Medulla oblongata (tissue), 1 donor: ENCODE data around the gene CEP152.

ENCODE experiments used
- DNase-seq: peaks from one replicate; pipeline ENCODE4 v3.0.0-alpha.2; 2015; ENCODE audit errors: extremely low spot score

The CEP152 gene

DNA sequence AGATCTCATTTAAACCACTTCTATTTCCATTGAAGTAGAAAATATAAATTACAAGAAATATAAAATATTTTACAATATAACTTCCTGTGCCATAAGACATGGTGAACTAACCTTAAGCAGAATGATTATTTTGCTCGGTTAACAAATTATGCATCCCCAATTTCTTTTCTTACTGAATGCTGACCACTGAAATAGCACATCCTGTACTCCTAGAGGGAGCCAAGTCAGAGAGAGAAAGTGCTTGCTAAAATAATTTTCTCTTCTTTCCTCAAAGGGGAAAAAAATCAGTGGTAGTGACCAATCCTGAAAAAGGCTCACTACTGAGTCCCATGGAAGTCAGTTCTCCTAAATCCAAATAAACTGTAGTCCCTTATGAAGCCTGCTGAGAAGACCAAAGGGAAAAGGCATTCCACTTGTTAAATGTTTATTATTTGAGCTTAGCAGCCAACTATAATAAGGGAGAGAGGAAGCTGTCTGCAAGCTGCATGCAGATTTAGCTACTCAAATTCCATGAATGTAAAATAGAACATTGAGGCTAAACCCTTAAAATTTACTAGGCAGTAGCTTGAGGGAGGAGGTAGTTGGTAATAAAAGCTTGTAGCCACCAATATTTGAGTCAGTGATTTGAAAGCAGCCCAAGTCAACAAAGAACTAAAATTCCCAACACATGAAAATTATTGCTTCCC is 33.1 kb downstream of the CEP152 start:
- DNase-seq, result no peak

DNA sequence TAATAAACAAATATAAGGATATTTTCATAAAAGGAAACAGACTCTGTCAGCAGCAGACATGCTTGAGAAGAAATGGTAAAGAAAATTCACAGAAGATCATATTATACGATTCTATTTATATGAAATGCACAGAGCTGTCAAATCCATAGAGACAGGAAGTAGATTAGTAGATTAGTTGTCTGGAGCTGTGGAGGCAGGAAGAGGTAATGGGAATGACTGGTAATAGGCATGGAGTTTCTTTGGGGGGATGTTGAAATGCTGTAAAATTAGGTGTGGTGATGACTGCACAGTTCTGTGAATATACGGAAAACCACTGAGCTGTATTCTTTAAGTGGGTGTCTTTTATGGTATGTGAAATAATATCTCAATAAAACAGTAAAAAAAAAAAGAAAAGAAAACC is 35.3 kb downstream of the CEP152 start:
- DNase-seq, result no peak

DNA sequence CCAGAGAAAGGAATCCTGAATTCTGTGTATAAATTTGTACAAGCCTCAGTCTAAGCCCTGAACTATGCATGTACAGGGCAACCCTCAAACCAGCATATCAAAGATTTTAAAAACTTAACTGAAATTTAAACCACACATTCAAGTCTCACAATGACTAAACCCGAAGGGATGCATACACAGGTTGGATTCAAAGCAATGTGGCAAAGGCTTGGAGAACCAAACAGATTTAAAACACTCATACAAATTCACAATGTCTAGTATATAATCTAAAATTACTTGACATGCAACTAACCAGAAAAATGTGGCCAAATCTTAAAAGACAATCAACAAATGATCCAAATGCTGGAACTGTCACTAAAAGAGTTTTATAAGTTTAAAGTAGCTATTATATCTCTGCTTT is 36.4 kb downstream of the CEP152 start:
- no peak for DNase-seq

DNA sequence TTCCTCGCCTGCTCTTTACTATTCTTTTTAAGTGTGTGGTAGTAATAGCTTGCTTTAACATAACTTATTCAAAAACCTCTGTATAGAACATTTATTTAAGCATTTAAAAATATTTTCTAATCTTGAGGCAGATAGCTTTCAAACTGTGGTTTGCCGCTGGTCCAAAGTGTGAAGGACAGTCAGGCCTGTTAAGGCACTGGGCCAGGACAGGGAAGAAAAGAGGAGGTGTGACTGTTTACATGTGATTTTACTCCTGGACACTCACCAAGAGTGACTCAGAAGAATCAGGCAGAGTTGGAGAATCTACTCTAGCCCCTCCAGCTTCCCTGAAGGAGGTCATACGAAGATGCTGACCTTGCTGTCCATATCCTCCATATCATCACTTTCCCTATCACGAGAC is 44.7 kb downstream of the CEP152 start:
- no peak for DNase-seq

DNA sequence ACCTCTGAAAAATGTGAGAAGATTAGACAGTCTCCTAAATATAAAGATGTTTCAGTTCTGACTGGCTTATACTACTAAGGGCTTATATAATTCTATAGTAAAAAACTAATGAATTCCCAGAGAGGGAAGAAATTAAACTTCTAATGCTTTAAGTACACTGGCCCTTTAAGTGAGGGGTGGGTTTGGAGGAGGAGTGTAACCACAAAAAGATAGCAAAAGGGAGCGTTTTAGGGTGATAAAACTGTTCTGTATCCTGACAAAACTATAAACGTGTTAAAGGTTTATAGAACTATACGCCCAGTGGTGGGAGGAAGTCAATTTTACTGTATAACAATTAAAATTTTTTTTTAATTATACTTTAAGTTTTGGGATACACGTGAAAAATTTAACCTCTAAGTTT is 45.8 kb downstream of the CEP152 start:
- DNase-seq, result no peak

DNA sequence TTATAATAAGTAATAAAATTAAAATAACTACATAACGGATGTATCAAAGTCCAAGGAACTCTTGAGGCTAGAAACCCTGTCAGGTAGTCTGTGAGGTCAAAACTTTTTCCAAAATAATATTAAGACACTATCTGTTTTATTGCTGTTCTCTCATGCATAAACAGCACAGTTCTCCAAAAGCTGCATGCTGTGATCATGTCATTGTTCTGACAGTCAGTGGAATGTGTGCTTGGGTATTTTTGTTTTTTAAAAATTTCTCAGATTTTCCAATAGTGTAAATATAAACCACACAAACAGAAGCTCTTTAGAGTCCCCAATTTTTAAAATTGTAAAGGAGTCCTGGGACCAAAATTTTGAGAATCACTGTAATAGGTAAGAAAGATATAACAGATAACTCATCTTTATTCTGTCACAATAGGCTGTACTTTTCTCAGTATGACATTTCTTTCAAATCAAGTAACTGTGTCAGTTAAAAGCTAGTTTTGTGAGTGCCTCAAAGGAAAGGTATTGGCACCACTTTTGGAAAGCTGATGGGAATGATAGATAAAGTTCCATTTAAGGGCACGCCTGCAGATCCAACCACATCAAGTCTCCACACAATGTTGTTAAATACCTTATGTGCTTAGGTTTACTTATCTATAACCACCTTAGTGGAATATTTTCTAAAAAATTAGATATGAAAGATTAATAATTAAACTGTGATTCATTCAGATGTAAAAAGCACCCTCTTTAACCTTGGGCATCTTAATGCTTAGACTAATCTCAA is 49.3 kb downstream of the CEP152 start:
- no peak for DNase-seq

DNA sequence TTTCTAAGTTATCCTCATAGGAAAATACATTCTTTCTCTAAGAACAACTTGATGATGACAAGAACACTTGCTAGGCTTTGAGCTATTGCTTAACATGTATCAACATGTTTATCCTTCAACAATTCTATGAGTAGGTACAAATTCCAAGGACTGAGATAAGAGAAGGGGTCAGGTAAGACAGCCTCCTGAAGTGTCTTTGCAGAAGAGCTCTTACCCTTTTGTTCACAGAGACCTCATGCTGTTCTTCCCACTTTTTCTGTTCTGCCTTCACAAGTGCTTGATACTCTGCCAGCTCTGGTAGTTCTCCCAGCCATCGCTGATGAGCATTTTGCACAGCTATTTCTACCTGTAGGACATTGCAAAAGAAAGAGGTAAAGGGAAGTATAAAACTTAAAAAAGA is 50.9 kb downstream of the CEP152 start:
- DNase-seq, result no peak

DNA sequence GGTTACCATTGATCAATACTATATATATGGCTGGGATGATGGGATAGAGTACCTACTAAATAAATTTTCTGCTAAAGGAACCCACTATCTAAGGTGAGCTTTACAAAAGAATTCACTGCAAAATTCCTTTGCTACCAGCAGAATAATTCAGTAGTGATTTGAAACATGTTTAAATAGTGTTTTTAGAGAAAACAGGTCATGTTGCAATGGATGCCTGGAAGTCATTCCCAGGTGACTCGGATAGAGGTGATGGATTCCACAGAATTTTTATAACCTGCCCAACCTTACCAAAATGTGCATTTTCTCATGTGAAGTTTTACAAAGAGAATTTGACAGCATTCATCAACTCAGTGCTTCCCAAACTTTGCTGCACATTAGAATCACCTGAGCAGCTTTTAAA is 53.2 kb downstream of the CEP152 start:
- DNase-seq, result no peak

DNA sequence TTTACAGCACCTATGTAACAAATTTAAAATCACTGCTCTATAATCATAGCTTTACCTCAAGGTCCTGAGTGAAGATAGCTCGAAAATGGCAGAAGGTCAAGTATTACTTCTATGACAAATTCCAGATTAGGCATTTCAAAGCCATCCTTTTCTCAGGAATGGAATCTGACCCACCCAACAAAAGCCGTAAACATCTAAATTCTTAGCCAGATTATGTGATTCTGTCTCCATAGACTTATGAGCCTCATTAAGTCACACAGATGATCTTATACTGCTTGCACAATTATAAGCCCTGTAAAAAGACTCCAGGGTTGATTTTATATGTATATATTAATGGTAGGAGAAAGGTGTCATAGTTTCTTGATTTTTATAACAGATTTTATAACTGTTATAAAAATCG is 56.9 kb downstream of the CEP152 start:
- DNase-seq, result no peak

DNA sequence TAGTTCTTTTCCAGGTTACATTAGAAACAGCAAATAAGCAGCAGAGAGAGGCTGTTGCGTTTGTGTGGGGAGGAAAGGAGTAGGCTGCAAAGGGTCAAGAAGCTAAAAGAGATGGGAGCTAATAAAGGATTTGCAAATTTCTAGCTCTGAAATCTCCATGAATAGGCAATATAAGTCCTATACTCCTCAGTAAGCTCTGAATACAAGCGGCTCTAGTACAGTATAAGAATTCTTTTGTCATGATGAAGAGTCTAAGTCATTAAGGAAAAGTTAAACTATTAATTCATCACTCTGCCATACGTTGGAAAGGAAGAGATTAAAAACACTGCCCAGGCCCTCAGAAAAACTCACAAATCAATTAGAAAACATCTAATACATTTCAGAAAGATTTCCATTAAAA is 59.3 kb downstream of the CEP152 start:
- no peak for DNase-seq

DNA sequence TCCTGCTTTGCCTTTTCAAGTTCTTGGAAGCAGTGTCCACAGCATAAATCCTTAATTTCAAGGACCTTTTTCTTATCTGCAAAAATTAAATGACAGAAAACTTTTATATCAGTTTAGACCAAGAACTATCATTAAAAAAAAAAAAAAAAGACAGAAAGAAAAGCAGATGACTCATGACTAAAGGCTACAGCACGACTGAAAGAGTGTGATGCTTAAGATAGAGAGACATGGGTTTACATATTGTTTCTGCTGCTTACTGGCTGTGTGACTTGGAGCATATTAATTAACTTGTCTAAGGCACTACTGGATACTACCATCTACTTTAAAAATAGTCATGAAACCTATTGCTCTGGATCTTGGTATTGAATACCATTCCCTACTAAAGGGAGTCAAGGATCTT is 62.3 kb downstream of the CEP152 start:
- DNase-seq, result no peak

DNA sequence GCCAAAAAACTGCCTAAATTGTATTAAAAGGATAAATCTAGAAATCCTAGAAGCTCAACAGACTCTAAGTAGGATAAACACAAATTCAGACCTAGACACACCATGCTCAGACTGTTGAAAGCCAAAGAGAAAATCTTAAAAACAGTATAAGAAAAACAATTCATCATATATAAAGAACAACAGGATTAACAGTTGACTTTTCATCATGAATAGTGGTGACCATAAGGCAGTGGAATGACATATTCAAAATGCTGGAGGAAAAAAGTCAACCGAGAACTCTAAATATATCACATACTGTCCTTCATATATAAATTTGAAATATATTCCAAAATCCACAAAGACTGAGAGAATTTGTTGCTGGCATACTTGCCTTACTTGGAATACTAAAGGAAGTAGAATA is 77.3 kb downstream of the CEP152 start:
- DNase-seq, result no peak

DNA sequence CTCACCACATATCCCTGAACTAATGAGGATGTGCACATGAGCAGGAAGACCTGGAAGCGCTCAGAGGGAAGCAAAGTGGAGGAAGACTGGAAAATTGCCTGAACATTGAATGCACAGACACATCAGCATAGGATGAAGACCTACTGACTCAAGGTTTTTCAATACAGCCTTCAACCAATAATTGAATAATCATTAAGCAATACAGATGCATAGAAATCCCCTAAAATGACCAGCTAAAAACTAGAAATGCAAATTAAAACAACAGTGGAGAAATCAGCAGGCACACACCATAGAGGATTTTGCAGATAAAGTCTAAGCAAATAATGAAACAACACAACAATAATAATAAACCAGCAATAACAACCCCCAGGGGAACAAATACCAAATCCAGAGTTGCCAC is 80.4 kb downstream of the CEP152 start:
- DNase-seq, result no peak

DNA sequence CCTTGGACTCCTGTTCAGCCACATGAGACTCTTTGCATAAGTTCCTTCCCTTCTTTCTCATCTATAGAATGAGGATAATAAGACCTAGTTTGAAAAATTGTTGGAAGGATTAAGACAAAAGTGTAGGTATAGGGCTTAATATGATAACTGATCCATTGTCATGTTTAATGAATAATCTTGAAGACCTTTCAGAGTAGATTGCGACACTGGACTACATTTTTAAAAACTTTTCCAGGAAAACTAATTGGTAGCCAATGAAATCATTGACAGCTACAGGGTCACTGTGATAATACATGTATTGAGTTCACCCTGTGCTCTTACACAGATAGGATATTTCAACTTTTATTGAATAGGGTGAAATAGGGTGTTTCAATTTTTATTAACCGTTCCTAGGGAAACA is 86.9 kb downstream of the CEP152 start:
- no peak for DNase-seq

DNA sequence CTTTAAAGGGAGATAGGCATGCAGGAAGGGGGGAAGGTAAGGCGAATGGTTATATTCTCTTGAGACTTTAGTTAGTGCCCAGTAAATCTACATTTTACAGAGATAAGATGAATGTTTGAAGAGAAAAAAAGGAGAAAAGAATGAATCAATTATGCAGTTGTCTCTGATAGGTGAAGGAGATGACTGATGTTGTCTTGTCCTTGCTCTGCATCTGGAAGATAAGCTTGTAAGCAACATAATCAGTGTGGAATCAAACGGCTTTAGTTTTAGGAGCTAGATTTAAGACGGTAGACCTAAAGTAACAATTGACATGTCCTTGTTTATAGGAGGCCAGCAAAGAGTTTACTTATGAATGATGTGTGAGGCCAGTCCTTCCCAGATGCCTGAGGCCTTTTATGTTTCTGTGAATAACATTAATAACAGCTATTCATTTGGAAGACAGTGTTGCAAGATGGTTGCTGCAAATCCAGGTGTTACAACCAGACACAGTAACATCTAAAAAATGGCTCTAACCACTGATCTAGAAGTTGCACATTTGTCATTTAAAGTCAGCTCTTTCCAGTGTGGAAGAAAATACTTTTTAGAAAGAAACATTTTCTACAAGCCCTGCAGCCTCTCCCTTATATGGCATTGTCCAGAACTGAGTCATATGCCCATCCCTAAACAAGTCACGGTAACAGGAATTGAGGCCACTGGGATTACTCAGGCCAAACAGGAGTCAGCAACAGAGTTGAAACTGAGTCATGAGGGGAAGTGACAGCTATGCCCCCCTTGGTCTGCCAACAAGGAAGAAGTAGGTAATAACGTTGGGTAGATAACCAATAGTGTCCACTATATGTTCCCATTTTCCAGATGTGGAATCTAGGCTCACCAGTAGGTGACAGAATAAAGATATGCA is 87.9 kb downstream of the CEP152 start:
- DNase-seq, result no peak

DNA sequence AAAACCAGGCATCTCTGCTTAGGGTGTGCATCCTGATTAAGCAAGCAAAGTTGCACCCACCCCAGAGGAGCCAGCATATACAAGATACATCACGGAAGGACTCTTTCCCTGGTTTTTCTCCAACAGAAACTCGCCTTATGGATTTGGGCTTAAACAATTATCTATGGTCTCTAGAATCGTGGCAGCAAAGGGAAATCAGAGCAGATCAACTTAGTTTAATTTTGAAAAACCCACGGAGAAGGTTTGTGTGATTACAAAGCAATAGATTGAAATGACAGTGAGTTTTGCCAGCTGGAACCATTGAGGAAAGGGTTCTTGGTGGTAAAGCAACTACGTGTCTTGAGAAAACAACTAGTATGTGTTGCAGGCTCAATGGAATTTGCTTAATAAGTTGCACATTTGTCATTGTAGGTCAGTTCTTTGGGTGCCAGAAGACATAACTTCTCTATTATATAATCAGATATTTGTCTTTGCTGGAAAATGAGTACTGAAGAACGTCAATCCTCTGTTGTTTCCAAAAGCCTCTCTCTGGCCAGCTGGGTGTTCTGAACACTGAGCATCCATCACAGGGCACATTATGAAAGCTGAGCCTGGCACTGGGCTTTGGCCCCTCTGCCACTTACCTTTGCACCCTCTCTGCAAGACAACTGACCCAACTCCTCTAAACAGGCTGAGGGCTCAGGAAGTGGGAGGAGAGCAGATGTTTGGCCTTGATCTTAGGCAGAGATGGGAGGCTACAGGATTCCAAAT is 89.6 kb downstream of the CEP152 start:
- DNase-seq, result no peak

DNA sequence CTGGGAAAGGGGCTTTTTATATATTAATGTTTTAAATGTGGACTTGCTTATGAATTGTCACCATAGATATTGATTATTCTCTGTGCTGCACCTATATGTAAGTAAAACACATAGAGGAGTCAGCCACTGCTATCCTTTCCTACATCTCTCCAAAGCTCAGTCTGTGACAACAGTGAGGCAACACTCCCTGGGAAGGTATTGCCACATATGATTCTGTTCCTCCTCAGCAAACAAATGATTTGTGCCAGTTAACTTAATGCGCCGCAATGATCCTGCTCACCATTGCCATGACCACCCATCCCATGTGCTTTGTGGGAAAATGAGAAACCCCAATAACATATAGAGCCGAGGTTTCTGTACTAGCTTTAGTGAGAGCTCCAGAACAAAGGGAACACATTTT is 90.2 kb downstream of the CEP152 start:
- DNase-seq, result no peak

DNA sequence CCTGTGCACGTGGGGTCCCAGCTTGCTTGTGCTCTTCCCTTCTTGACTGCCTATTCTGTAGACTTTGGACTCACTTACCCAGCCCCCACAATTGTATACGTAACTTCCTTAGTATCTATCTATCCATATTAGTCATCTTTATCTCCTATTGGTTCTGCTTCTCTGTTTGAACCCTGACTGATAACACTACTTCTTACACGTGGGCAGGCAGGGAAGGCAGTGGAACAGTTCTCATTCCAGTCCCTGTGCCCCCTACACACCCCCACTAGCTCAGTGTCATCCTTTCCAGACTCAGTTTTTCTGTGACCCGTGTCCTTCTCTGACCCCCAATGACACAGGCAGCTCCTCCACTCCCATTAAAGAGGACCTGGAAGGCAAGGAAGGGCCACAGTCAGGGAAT is 91.2 kb downstream of the CEP152 start:
- no peak for DNase-seq

DNA sequence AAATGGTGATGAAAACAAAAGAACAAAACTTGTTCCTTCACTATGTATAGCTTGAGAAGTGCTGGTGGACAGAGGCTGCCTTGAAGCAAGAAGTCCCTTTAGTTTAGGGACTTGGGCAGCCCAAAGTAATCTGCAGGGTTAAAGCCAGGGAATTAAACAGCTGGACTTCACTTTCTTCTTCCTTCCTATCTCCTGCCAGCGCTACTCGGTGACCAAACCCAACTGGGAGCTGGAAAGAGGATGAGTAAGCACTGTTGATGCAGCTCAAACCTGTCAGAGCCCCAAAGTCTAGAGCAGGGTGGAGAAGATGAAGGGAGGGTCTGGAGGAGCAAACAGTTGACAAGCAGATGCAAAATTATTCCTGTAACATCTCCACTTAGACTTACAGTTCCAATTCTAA is 92.2 kb downstream of the CEP152 start:
- no peak for DNase-seq

DNA sequence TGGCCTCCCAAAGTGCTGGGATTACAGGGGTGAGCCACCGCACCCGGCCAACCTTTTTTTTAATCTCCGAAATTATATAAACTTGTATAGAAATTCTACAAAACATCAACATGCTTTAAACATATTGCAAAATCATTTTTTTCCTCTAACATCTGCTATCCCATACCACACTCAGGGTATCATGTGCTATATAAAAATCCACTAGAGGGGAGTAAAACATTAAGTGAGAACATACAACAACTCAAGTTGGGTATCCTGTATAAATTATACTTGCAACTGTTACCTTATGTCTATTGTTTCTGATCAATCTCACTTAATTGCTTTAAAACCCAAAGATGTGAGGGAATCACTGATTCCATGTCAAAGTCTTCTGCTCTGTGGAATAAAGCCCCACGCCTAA is 93.4 kb downstream of the CEP152 start:
- DNase-seq, result no peak

DNA sequence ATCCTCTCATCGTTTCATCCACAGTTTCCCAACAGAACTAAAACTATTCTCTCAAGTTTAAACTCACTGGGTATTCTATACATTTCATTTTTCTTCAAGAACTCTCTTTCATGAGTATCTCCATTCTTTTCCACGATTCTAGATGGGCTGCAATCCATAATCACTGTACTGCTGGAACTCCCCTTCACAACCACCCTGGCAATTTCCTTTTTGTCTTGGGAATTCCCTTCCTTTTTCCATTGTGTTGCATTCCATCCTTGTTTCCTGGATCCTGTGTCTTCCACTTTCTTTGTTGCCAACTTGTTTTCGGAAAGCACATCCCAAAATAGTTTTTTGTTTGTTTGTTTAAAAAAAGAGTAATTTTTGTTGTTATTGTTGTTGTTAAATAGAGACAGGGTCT is 98.3 kb downstream of the CEP152 start:
- no peak for DNase-seq

DNA sequence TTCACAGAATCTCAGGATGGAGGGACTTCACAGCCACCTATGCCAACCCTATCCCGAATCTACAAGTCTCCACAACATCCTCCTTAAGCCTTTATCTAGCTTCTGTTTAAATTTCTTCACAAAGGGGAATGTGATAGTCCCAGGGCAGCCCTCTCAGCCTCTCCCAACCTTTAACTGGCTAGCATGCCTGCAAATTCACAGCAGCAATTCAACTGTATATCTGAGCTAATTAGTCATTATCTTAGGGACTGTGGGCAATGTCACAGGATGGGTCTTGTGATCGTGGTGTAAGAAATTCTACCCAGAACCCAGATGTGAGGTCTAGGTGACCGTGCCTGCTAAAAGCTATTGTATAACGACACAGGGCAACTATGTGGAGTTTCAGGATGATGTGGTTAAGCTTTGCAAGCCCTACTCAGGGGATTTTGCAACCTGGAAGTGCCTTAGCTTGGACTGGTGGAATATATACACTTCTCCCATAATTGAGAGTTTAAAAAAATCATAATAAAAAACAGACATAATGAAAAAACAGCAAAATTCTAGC is 99.8 kb downstream of the CEP152 start:
- DNase-seq, result no peak
